ENCODE results near the gene ANGPTL8.

ANGPTL8 gene, protein sequence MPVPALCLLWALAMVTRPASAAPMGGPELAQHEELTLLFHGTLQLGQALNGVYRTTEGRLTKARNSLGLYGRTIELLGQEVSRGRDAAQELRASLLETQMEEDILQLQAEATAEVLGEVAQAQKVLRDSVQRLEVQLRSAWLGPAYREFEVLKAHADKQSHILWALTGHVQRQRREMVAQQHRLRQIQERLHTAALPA

DNA sequence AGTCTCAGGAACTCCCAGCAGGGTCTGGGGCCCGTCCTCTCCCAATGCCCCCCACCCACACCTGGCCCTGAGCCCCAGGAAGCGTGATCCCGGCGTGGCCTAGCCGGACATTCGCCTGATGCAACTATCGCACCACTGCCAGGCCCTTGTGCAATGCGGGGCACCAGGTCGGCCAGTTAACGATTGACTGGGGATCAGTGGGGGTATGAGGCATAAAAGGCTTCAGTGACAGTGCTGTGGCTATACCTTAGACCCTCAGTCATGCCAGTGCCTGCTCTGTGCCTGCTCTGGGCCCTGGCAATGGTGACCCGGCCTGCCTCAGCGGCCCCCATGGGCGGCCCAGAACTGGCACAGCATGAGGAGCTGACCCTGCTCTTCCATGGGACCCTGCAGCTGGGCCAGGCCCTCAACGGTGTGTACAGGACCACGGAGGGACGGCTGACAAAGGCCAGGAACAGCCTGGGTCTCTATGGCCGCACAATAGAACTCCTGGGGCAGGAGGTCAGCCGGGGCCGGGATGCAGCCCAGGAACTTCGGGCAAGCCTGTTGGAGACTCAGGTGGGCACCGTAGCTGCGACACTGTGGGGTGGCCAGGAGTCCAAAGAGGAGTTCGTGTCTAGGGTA is at the start of gene ANGPTL8:
Gene ANGPTL8, plus strand, starts transcription at position 243 of the 624 bp plus-strand sequence. Its CDS starts 19 bp downstream, at position 262.
- no peak for DNase-seq (ENCODE audit: low spot score)

DNA sequence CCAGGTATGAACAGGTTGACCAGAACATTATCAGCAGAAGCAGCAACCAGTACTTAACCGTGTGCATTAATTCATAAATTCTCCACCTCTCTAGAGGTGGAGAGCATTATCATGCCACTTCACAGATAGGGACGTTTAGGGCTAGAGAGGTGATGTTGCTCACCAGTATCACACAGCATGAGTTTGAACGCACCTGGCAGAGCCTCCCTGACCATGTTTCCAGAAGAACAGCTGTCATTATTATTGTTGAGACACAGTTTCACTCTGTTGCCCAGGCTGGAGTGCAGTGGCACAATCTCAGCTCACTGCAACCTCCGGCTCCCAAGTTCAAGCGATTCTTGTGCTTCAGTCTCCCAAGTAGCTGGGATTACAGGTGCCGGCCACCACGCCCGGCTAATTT is 48.9 kb upstream of the ANGPTL8 start:
- DNase-seq (ENCODE audit: low spot score) = no peak

GRCh38 chr19:11191273-11191755 is 48.1 kb upstream of the ANGPTL8 start:
- DNase-seq (ENCODE audit: low spot score) = no peak

DNA sequence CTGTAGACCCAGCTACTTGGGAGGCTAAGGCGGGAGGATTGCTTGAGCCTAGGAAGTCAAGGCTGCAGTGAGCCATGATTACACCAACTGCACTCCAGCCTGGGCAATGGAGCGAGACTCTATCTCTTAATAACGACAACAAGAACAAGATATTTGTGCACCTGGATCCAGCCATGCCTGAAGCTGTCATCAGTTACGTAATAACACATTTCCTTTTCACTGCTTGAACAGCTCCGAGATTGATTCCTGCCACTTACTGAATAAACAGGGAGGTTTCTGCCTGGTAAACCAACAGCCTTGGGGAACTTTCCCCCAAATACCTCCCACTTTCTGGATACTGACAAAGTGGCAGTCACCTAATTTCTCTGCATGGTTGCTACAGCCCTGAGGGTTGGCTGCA is 47.5 kb upstream of the ANGPTL8 start:
- no peak for DNase-seq (ENCODE audit: low spot score)

DNA sequence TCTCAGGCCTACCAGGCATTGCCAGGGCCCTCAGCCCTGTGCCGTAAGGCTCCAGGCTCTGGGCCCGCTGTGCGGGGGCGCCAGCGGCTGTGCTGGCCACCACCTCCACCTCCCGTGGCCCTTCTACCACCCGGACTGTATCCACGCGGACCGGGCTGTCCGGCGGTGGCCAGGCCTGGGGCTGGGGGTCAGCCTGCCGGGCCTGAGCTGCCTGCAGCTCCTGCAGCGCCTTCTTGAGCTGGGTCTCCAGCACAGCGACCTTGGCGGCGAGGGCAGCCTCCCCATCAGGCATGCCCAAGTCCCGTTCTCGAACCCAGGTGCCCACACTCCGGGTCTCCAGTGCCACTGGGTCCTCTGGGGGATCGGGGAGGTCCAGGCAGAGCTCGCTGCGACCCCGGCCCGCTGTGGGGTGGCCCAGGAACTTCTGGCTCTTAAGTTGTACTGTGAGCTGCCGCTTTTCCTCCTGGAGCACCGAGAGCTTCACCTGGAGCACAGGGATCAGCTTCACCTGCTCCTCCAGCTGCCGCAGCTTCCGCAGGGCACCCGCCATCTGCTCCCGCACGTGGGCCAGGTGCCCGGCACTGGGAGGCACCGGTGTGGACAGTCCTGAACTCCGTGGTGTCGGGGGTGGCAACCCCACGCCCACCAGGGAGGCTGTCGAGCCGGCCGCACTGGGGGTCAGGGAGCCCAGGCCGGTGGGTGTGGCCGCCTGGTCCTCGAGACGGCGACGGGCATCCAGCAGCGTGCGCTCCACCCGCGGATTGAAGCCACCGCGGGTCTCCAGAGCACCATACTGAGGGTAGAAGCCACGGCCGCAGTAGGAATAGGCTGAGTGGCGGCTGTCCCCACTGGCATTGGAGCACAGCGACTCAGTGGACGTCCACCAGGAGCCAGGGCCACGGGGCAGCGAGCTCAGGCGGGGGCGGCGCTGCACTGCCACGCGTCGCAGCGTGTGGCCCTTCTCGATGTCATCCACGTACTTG is 46.2 kb upstream of the ANGPTL8 start:
- DNase-seq (ENCODE audit: low spot score) = no peak

DNA sequence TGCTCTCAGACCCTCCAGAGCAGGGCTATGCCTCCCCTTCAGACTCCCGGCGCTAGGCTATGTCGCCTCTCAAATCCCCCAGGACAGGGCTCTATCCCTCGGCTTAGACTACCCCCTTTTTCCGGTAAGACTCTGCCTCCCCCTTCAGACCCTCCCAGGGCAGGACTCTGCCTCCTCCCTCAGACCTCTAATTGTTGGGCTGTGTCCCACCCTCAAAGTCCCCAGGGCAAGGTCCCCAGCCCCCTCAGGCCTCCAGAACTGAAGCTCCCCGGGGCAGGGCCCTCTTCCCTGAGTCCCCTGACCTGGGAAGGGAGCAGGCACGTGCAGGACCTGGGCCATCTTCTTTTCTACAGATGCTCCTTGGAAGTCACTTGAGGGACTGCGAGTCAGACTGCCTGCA is 45.2 kb upstream of the ANGPTL8 start:
- DNase-seq (ENCODE audit: low spot score) = no peak

DNA sequence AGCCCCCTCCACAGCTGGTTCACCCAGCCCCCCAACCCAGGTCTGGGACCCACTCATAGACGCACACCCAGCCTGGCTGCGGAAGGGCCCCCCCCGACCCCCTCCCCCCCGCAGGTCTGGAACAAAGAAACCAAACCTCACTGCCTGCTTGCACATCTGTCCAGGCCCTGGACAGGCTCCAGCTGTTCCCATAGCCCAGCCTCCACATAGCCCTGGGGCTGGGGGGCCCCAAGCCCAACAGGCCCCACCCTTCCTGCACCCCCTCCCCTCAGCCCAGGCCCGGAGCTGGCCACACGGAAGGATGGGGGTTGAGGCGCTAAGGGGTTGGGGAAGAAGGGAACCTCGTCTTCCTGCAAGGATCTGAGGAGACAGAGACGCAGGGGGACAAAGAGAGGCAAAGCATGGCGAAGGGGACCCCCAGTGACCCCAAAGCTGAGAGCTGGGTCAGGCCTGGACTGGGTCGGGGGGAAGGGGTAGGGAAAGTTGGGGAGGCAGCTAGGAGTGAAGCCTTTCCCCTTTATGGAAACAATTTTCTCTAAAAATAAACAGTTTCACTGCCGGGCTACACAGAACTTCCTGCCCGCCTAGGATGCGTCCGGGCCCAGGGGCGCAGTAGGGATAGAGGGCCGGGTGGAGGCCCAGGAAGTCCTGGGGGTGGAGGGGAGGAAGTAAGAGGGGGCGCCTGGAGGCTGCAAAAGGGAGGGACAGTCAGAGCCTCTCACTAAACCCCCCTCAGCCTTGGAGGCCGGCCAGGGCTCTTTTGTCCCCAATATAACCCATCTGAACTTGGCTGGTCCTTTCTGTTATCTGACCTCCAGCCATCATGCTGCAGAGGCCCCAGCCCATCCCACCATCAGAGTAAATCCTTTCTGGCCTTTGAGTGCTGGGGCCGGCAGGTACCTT is 44.5 kb upstream of the ANGPTL8 start:
- DNase-seq (ENCODE audit: low spot score) = no peak

DNA sequence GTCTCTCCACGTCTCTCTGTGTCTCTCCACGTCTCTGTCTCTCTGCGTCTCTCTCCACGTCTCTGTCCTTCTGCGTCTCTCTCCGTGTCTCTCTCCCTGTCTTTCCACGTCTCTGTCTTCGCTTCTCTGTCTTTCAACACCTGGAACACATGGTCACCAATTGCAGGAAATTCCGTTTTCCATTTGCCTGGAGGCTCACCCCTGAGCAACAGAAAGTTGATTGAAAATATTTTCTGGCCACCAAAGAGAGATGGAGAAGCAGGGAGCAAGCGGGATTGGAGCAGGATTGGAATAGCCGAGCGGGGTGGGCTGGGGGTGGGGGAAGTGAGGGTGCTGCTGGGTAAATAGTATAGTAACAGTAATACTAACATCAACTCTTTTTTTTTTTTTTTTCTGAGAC is 43.7 kb upstream of the ANGPTL8 start:
- no peak for DNase-seq (ENCODE audit: low spot score)

- no peak for DNase-seq (ENCODE audit: low spot score)
Measured at GRCh38 chr19:11196406-11197287, 42.8 kb upstream of the ANGPTL8 start.

- peak; percentile 80 for DNase-seq (ENCODE audit: low spot score)
Measured at GRCh38 chr19:11197291-11198174, 41.9 kb upstream of the ANGPTL8 start, which contains the start of gene KANK2. TSS of gene KANK2 (minus strand) at chr19:11197545. CDS start at chr19:11194511, 3,034 bp downstream.

DNA sequence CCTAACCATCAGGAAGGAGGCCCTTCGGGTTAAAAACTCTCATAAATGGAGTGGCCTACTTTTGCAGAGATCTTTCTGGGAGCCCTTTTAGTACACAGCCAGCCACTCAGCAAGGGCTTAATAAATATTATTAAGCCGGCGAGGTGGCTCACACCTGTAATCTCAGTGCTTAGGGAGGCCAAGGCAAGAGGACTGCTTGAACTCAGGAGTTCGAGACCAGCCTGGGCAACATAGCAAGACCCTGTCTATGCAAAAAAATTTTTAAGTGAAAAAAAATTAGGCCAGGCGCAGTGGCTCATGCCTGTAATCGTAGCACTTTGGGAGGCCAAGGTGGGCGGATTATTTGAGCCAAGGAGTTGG is 41.3 kb upstream of the ANGPTL8 start:
- DNase-seq (ENCODE audit: low spot score) = no peak

GRCh38 chr19:11198769-11199424 is 40.5 kb upstream of the ANGPTL8 start:
- no peak for DNase-seq (ENCODE audit: low spot score)

GRCh38 chr19:11199517-11199916 is 39.9 kb upstream of the ANGPTL8 start:
- DNase-seq (ENCODE audit: low spot score) = no peak

- no peak for DNase-seq (ENCODE audit: low spot score)
Measured at GRCh38 chr19:11200015-11200574, 39.3 kb upstream of the ANGPTL8 start.

- DNase-seq (ENCODE audit: low spot score) = no peak
Measured at GRCh38 chr19:11200931-11201330, 38.5 kb upstream of the ANGPTL8 start.

DNA sequence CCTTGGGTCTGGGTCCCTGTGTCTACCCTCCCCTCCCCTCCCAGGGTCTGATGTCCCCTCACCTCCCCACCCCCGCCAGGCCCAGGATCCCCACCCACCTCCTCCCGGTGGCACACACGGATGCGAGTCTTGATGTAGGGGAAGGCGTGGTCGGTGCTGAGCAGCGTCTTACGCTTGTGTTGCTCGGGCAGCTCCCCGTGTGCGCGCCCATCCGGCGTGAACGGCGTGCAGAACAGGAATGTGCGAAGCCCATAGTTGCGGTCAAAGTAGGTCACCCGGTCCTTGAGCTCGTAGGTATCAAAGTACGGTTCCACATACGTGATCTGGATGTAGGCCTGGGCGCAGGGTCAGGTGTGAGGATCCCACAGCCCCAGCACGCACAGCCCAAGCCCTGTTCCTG is 37.6 kb upstream of the ANGPTL8 start:
- DNase-seq (ENCODE audit: low spot score) = no peak

GRCh38 chr19:11202488-11203193 is 36.8 kb upstream of the ANGPTL8 start:
- no peak for DNase-seq (ENCODE audit: low spot score)

Measured in globus pallidus (tissue), 1 donor.